Erythroblast (primary cell): ENCODE measurements around the gene CALML5.
A peak's percentile ranks its signal among the peaks of the same experiment; 100 is the strongest.

Source experiments
- GATA1 ChIP-seq: IDR thresholded peaks from 2 replicates; pipeline ENCODE4 v1.6.1; 2011; ENCODE audit warnings: low read depth, mild to moderate bottlenecking, control low read depth, low read length, moderate library complexity
- POLR2A ChIP-seq: IDR thresholded peaks from 2 replicates; pipeline ENCODE4 v1.6.1; 2011; ENCODE audit warnings: mild to moderate bottlenecking, low read length

DNA sequence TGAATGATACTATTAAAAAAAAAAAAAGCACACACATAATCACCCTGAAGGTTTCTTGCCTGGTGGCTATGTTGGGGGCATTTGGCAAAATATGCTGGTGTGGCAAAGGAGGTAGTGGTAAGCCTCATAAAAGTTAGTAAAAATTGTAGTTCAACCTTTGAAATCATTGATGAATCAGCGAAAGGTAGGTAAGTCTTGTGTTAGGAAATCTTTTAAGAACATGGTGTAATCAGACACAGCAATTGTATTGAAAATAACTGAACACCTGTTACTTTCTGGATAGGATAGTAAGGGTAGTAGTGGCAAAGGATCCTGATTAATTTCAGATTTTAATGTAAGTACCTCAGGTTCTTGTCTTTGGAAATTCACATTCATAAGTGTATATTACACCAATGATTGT lies 40.9 kb downstream of the CALML5 start:
- TF ChIP-seq POLR2A (peak; percentile 17), GATA1 (no peak)
